HG02943 (cell line): Measurements from ENCODE around the gene WNT7B.

ENCODE experiments used
- ATAC-seq: cut with Tn5 transposase; IDR thresholded peaks from one replicate; pipeline ENCODE4 v1.9.1; 2021; ENCODE audit warnings: mild to moderate bottlenecking, low read depth, moderate library complexity; ENCODE audit not compliant: unreplicated experiment

The WNT7B gene

DNA sequence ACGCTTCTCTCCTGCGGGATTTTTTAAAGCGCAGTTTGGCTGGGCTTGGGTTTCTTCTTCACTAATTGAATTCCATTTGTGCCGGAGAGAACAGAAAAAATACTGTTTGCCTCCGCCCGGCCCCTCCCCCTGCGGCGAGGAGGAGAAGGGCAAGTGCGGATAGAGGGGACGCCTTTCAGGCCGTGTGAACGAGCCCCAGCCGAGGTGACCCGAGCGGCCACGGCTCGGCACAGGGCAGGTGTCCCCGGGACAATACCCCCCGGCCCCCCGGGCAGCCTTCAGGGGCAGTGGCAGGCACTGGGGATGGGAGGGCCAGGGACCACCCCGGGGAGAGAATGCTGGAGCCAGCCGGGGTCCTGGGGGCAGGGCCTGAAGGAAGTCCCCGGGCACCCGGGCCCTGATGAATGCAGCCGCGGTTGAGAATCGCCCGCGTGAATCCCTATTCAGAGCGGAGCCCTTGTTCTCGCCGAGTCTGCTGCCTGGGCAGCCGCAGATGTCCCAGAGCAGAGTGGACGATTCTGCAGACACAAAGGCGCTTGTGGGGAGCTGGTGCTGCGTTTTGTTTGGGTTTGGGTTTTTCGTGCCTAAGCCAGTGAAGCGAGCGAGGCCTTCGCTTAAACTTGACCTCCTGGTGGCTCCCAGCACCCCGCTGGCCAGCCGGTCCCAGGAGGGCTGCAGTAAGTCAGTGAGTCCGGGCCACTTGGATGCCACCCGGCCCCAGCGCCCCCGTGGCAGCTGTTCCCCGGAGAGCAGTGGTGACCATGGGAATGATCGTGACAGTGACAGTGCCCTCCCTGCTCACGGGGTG is 96.0 kb downstream of the WNT7B start:
- ATAC-seq = no peak

DNA sequence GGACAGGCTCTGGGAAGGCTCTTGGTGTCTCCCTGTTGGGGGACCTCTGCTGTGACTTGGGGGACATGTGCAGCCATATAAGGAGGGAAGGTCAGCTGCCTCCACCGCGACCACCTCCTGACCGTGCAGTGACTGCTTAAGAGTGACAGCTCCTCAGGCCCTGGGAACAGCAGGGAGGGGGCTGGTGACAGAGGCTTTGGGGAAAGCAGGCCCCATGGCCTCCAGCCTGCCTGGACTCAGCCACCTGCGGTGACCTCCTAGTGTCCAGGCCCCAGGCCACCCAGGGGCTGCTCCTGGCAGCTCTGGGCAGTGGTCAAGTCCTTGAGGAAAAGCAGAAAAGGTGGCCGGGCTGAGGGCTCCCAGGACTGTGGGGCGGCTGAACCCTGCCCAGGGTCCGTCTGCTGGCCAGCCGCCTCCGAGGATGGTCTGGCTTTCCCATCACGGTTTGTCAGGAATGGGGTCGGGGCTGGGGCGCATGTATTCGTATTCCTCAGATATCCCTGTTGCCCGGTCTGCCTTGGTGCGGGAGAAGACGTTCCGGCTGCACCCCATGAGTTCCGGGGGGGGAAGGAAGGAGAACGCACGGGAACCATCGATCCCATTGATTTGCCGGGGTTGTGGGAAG is 96.8 kb downstream of the WNT7B start:
- ATAC-seq = no peak

DNA sequence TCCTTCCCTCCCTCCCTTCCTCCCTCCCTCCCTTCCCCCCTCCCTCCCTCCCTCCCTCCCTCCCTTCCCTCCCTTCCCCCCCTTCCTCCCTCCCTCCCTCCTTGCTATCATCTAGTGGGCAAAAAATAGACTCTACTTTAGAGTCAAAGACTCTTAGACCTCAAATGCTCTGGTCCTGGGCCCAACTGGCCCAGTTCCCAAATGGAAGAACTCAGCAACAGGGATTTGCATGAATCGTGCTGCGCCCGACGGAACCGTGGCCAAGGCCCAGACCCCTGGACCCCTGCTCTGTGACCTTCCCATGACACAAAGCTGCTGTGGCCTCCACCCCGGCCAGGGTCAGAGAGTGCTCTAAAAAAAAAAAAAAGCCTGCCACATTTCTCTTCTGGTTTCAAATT is 97.4 kb downstream of the WNT7B start:
- ATAC-seq = no peak

DNA sequence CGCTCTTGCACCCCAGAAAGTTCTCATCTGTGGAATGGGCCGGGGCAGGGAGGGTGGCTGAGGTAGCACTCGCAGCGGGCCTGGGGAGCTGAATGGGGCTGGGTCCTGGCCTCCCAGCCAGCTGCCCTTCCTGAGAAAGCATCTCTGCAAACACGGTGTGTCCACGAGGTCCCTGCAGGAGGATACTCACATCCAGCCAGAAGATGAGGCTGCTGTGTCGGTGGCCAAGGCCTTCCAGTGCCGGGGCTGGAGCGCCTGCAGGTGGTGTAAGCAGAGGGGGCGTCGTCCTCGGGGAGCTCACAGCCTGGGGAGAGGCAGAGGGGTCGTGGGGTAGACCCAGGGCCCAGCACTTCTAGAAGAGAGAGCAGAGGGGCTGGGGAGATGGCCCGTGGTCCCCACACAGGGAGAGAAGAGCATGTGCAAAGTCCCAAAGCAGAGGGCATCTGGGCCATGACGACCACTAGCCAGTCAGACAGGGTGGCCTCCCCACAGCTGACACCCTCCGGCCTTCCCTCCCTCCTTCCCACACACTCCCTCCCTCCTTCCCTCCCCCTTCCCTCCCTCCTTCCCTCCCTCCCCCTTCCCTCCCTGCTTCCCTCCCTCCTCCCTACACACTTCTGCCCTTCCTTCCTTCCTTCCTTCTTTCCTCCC is 97.9 kb downstream of the WNT7B start:
- ATAC-seq = no peak

- ATAC-seq = no peak
These were observed 98.7 kb downstream of the WNT7B start for GRCh38 chr22:45878051-45878781.

DNA sequence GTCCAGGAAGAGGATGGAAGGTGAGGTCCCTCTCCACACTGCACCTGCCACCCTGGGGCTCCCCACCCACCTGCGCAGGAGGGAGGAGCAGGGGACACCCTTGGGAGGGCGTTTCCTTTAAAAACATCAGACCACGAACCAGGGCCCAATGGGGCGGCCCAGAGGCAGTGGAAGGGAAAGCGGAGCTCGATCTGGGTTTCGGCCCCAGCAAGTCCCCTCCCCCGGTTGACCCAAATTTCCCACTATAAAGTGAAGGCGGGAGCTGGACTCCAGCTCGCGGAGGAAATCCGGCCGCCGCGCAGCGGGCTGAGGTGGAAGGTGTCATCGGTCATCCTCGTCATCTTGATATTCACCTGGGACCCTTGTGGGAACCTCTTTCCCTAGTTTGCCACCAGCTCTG is 99.3 kb downstream of the WNT7B start:
- ATAC-seq = no peak

DNA sequence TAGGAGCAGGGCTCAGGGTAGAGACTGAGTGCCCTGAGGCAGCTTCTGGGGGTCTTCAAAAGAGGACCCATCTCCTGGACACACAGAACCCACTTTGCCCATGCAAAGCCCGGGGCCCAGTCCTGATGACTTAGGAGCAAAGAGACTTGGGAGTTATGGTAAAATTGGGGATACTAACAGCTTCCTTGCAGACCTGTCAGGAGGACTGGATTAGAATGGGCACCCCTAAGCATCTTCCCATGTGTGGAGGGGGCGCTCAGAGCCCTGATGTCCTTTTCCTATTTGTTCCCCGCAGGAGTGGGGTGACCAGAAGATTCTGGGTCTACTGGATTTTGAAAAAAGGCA is 100.0 kb downstream of the WNT7B start:
- no peak for ATAC-seq

- no peak for ATAC-seq
These were observed 100.6 kb downstream of the WNT7B start for GRCh38 chr22:45876136-45877035.

DNA sequence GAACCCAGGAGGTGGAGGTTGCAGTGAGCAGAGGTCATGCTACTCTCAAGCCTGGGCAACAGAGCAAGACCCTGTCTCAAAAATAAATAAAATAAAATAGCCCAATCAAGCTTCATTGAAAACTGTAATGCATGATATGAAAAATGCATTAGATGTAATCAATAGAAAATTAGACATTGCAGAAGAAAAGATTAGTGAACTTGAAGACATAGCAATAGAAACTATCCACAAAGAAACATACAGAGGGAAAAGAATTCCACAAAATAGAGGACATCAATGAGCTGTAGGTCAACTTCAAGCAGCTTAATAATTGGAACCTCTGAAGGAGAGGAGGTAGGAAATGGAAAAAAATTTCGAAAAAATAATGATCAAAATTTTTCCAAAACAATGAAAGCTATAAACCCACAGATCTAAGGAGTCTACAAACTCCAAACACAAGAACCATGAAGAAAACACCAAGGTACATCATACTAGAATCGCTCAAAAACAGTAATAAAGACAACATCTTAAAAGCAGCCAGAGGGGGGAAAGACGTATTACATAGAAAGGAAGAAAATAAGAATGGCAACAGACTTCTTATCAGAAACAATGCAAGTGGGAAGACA is 104.2 kb downstream of the WNT7B start:
- ATAC-seq = no peak

GRCh38 chr22:45871721-45872120 is 105.2 kb downstream of the WNT7B start:
- ATAC-seq = no peak
